ENCODE data around the gene DLEC1.

Gene DLEC1

DNA sequence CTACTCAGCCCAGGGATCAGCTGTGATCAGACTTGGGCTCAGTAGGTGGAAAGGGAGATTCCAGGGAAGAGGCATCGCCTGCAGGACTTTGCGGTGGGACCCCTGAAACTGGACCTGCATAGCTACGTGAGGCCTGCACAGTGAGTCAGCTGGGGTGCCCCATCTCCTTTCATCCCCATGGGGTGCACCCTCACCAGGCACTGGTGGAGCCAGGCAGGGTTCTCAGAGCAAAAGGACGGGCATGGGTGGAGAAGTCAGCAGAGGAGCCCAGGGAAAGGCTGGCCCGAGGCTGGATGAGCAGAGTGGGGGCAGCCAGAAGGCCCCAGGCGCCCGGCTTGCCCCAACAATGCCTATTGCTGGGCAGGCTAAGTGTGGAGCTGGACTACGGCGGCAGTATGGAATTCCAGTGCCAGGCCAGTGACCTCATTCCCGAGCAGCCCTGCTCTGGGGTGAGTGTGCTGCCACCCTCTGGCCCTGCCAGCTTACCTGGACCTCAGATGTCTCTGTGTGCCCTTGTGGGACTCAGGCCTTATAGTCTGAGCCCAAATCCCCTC, 78.2 kb downstream of the DLEC1 start:
- no peaks in the 10 kb centered on the region for H3K4me1 ChIP-seq (ENCODE audit: insufficient read depth, low read length)

DNA sequence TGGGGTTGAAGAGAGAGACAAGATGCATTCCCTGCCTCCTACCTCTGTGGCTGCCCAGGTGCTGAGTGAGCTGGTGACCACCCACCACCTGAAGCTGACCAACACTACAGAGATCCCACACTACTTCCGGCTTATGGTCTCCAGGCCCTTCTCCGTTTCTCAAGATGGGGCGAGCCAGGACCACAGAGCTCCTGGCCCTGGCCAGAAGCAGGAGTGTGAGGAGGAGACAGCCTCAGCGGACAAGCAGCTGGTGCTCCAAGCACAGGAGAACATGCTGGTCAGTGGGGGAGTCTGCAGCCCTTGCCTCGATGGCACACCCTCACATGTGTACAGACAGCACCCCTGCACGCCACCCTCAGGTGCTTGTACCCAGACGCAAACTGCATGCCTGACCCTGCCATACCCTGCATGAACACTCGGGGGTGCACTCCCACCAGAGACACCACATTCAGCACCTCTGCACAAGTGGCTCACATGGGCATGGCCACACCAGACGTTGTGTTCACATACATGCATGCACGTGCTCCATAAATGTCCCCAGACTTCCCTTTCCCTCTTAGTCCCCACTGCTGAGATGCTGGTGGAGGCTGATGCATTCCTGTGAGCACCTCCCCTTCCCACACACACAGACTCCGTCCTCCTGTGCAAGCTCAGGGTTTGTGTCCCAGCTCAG, 78.9 kb downstream of the DLEC1 start:
- Histone ChIP-seq H3K27me3 (ENCODE audit: control insufficient read depth in 1 of 2, insufficient read depth in 2 of 2, low read length in 2 of 2) (no peaks in the 10 kb centered on the region), H3K9me3 (ENCODE audit: low read length) (no peaks in the 10 kb centered on the region), H3K36me3 (ENCODE audit: insufficient read depth, low read length) (peaks cover 24% of the 10 kb centered on the region), H3K9ac (ENCODE audit: low read length) (no peak overlapping the region), H3K4me3 (ENCODE audit: low read depth in 1 of 2, low read length in 2 of 2) (no peak overlapping the region), H3K27ac (ENCODE audit: low read depth, low read length) (no peak overlapping the region), H3K4me1 (ENCODE audit: insufficient read depth, low read length) (no peaks in the 10 kb centered on the region)

More for the DNA sequence above, 78.2 kb downstream of the DLEC1 start:
- no peak overlapping the region for H3K9ac ChIP-seq (ENCODE audit: low read length)
- peaks cover 18% of the 10 kb centered on the region for H3K36me3 ChIP-seq (ENCODE audit: insufficient read depth, low read length)
- H3K9me3 ChIP-seq (ENCODE audit: low read length): no peaks in the 10 kb centered on the region
- no peak overlapping the region for H3K4me3 ChIP-seq (ENCODE audit: low read depth in 1 of 2, low read length in 2 of 2)
- no peaks in the 10 kb centered on the region for H3K27me3 ChIP-seq (ENCODE audit: control insufficient read depth in 1 of 2, insufficient read depth in 2 of 2, low read length in 2 of 2)
- H3K27ac ChIP-seq (ENCODE audit: low read depth, low read length): no peak overlapping the region

GRCh38 chr3:38118421-38119247, 79.6 kb downstream of the DLEC1 start:
- Histone ChIP-seq H3K4me3 (ENCODE audit: low read depth in 1 of 2, low read length in 2 of 2) (no peak overlapping the region), H3K9ac (ENCODE audit: low read length) (no peak overlapping the region), H3K4me1 (ENCODE audit: insufficient read depth, low read length) (no peaks in the 10 kb centered on the region), H3K27ac (ENCODE audit: low read depth, low read length) (no peak overlapping the region), H3K9me3 (ENCODE audit: low read length) (no peaks in the 10 kb centered on the region), H3K36me3 (ENCODE audit: insufficient read depth, low read length) (peaks cover 31% of the 10 kb centered on the region), H3K27me3 (ENCODE audit: control insufficient read depth in 1 of 2, insufficient read depth in 2 of 2, low read length in 2 of 2) (no peaks in the 10 kb centered on the region)

DNA sequence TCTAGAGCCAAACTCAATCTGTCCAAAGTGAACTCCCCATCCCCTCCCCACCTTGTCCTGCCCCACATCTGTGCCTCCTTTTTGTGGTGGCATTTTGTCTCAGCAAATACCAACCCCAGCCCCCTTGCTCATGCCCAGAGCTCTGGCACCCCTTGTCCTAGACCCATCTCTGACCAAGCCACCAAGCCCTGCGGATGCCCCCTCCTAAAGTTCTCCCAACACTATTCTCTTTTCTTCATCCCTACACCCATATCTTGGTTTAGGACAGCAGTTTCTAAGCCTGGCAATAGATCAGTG, 80.2 kb downstream of the DLEC1 start:
- H3K27ac ChIP-seq (ENCODE audit: low read depth, low read length): no peak overlapping the region
- no peaks in the 10 kb centered on the region for H3K27me3 ChIP-seq (ENCODE audit: control insufficient read depth in 1 of 2, insufficient read depth in 2 of 2, low read length in 2 of 2)
- H3K9ac ChIP-seq (ENCODE audit: low read length): no peak overlapping the region
- no peaks in the 10 kb centered on the region for H3K9me3 ChIP-seq (ENCODE audit: low read length)
- peaks cover 33% of the 10 kb centered on the region for H3K36me3 ChIP-seq (ENCODE audit: insufficient read depth, low read length)
- H3K4me1 ChIP-seq (ENCODE audit: insufficient read depth, low read length): no peaks in the 10 kb centered on the region
- H3K4me3 ChIP-seq (ENCODE audit: low read depth in 1 of 2, low read length in 2 of 2): no peak overlapping the region

DNA sequence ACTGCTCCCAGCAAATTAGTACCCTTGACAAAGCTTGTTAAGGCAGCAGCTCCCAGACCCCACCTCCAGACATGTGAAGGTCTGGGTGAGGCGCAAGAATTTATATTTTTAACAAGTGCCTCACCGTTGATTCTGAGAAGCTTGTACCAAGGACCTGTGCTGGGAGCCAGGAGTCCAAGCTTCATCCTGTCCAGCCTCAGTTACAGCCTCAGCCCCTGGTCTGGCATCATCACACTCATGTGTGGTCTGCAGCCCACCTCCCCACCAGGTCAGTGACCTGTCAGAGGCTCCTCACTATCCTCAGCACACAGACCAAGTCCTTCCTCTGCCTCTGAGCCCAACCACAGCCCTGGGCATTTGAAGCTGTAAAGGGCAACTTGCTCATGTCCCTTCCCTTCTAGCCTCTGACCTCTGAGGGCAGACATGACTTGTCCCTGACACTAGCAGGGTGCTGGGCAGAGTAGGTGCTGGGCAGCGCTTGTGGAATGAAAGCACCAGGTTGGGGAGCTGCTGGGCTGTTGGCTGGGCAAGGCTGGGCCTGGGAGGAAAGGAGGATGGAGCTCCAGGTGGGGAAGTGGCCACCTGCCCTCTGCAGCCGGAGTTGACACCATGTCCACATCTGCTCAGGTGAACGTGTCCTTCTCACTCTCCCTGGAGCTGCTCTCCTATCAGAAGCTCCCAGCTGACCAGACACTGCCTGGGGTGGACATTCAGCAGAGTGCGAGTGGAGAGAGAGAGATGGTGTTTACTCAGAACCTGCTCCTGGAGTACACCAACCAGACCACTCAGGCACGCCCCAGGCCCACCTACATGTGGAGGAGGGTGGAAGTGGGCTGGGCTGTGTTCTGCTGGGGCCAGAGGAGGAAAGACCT, 81.0 kb downstream of the DLEC1 start:
- H3K4me3 ChIP-seq (ENCODE audit: low read depth in 1 of 2, low read length in 2 of 2): no peak overlapping the region
- no peak overlapping the region for H3K9ac ChIP-seq (ENCODE audit: low read length)
- H3K27me3 ChIP-seq (ENCODE audit: control insufficient read depth in 1 of 2, insufficient read depth in 2 of 2, low read length in 2 of 2): no peaks in the 10 kb centered on the region
- no peaks in the 10 kb centered on the region for H3K4me1 ChIP-seq (ENCODE audit: insufficient read depth, low read length)
- H3K27ac ChIP-seq (ENCODE audit: low read depth, low read length): no peak overlapping the region
- no peaks in the 10 kb centered on the region for H3K9me3 ChIP-seq (ENCODE audit: low read length)
- peaks cover 42% of the 10 kb centered on the region for H3K36me3 ChIP-seq (ENCODE audit: insufficient read depth, low read length)

DNA sequence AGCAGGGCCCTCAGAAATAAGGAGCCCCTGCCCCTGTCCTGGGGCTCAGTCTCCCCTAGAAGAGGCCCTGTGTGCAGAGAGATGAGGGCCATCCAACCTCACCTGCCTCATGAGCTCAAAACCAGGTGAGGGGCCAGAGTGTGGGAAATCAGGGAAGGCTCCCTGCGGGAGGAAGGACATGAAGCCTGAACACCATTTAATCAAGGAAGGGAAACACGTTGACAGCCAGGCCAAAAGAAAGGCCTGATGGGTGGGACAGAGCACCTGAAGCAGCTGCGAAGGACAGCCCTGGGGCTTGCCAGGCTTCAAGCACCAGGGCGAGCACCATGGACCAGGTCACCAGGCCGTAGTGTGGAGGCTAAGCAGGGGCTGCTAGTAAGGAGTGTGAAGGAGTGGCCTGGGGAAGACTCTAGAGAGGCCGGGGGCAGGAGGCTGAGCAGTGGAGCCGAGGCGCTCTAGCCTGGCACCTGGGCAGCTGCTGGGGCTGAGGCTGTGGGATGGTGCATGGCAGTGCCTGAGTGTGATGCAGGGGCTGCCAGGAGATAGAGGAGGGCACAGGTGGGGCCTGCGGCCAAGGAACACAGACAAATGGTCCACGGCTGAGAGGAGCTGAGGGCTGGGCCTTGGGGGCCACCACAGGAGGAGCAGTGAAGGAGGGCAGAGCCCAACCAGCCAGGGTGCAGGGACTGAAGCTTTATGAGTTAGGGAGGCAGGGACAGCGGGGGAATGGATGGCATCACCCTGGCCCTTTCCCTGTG, 81.9 kb downstream of the DLEC1 start:
- Histone ChIP-seq H3K36me3 (ENCODE audit: insufficient read depth, low read length) (peaks cover 50% of the 10 kb centered on the region), H3K27me3 (ENCODE audit: control insufficient read depth in 1 of 2, insufficient read depth in 2 of 2, low read length in 2 of 2) (no peaks in the 10 kb centered on the region), H3K9ac (ENCODE audit: low read length) (no peak overlapping the region), H3K4me1 (ENCODE audit: insufficient read depth, low read length) (no peaks in the 10 kb centered on the region), H3K9me3 (ENCODE audit: low read length) (no peaks in the 10 kb centered on the region), H3K4me3 (ENCODE audit: low read depth in 1 of 2, low read length in 2 of 2) (no peak overlapping the region), H3K27ac (ENCODE audit: low read depth, low read length) (no peak overlapping the region)

- Histone ChIP-seq H3K36me3 (ENCODE audit: insufficient read depth, low read length) (peaks cover 55% of the 10 kb centered on the region), H3K27me3 (ENCODE audit: control insufficient read depth in 1 of 2, insufficient read depth in 2 of 2, low read length in 2 of 2) (no peaks in the 10 kb centered on the region)
Observed at GRCh38 chr3:38121451-38121831, 82.4 kb downstream of the DLEC1 start.

DNA sequence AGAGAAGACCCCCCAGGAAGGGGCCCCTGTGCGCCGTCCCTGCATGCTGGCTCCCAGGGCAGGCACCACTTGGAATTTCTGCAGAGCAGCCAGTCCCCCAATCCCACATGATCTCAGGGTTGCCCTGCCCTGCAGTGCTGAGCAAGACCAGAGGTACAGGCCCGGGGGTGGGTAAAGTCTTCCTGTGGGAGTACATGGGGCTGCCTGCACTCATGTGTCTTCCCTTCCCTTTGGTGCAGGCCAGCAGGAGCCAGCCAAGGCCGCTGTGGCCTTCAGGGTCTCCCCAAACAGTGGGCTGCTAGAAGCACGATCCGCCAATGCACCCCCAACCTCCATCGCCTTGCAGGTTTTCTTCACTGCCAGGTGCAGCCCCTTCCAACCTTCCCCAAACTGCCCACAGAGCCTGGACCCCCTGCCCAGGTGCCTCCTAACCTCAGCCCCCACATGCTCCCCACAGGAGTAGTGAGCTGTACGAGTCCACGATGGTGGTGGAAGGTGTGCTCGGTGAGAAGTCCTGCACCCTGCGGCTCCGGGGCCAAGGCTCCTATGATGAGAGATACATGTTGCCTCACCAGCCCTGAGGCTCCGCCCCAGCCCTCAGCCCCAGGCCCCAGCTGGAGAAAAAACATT, 82.9 kb downstream of the DLEC1 start:
- no peak overlapping the region for H3K4me3 ChIP-seq (ENCODE audit: low read depth in 1 of 2, low read length in 2 of 2)
- H3K27ac ChIP-seq (ENCODE audit: low read depth, low read length): no peak overlapping the region
- H3K36me3 ChIP-seq (ENCODE audit: insufficient read depth, low read length): peaks cover 60% of the 10 kb centered on the region
- no peaks in the 10 kb centered on the region for H3K27me3 ChIP-seq (ENCODE audit: control insufficient read depth in 1 of 2, insufficient read depth in 2 of 2, low read length in 2 of 2)
- H3K9ac ChIP-seq (ENCODE audit: low read length): no peak overlapping the region
- H3K9me3 ChIP-seq (ENCODE audit: low read length): no peaks in the 10 kb centered on the region
- H3K4me1 ChIP-seq (ENCODE audit: insufficient read depth, low read length): no peaks in the 10 kb centered on the region

More at GRCh38 chr3:38121451-38121831, 82.4 kb downstream of the DLEC1 start:
- Histone ChIP-seq H3K9me3 (ENCODE audit: low read length) (no peaks in the 10 kb centered on the region), H3K27ac (ENCODE audit: low read depth, low read length) (no peak overlapping the region), H3K4me1 (ENCODE audit: insufficient read depth, low read length) (no peaks in the 10 kb centered on the region), H3K9ac (ENCODE audit: low read length) (no peak overlapping the region), H3K4me3 (ENCODE audit: low read depth in 1 of 2, low read length in 2 of 2) (no peak overlapping the region)

GRCh38 chr3:38122712-38123290, 83.8 kb downstream of the DLEC1 start:
- Histone ChIP-seq H3K27ac (ENCODE audit: low read depth, low read length) (no peak overlapping the region), H3K36me3 (ENCODE audit: insufficient read depth, low read length) (peaks cover 69% of the 10 kb centered on the region), H3K9ac (ENCODE audit: low read length) (no peak overlapping the region), H3K4me1 (ENCODE audit: insufficient read depth, low read length) (no peaks in the 10 kb centered on the region), H3K9me3 (ENCODE audit: low read length) (no peaks in the 10 kb centered on the region), H3K4me3 (ENCODE audit: low read depth in 1 of 2, low read length in 2 of 2) (no peak overlapping the region), H3K27me3 (ENCODE audit: control insufficient read depth in 1 of 2, insufficient read depth in 2 of 2, low read length in 2 of 2) (no peaks in the 10 kb centered on the region)

DNA sequence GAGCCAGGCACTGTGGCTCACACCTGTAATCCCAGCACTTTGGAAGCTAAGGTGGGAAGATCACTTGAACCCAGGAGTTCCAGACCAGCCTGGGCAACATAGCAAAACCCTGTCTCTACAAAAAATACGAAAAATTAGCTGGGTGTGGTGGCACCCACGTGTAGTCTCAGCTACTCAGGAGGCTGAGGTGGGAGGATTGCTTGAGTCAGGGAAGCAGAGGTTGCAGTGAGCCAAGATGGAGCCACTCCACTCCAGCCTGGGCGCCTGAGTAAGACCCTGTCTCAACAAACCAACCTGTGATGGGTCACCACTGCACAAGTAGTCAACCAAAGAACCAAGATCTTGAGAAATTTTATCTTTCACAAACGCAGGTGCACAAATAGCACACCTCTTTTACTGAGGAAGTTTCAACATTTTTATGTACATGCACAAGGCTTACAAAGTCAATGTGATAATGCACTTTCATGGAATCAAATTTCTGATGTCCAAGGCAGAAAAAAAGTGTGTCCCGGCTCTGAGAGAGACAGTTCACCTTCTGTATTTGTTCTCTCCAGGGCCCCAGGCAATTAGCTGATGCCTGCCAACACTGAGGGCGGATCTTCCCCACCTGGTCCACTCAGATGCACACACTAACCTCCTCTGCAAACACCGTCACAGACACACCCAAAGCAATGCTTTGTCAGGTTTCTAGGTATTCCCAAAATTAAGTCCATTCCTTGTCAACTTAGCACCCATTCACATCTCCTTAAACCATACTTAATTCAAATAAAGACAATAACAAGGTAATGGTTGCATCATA, 85.5 kb downstream of the DLEC1 start:
- peaks cover 86% of the 10 kb centered on the region for H3K36me3 ChIP-seq (ENCODE audit: insufficient read depth, low read length)
- H3K27ac ChIP-seq (ENCODE audit: low read depth, low read length): no peak overlapping the region
- H3K27me3 ChIP-seq (ENCODE audit: control insufficient read depth in 1 of 2, insufficient read depth in 2 of 2, low read length in 2 of 2): no peaks in the 10 kb centered on the region
- H3K4me3 ChIP-seq (ENCODE audit: low read depth in 1 of 2, low read length in 2 of 2): no peak overlapping the region
- no peaks in the 10 kb centered on the region for H3K9me3 ChIP-seq (ENCODE audit: low read length)
- no peak overlapping the region for H3K9ac ChIP-seq (ENCODE audit: low read length)
- H3K4me1 ChIP-seq (ENCODE audit: insufficient read depth, low read length): no peaks in the 10 kb centered on the region
